Esophagus squamous epithelium (tissue), 4 donors: ENCODE results near the gene HSPB1.

Experiments used
- POLR2A ChIP-seq, 4 donors: fragments of 450-650 bp; IDR thresholded peaks; one replicate each; pipeline ENCODE4 v1.6.1; 2017; ENCODE audit warnings: antibody characterized with exemption in 4 of 4, mild to moderate bottlenecking in 4 of 4, moderate library complexity in 3 of 4
- TF ChIP-seq, protein P1 (sequence below), 6 experiments: fragments of 450-650 bp in 4 of 6; fragments of 200-600 bp in 2 of 6; sonication (generic) in 2 of 6; IDR thresholded peaks; one replicate each; pipeline ENCODE4 v1.5.1; 2016 to 2019; ENCODE audit warnings: antibody characterized with exemption in 6 of 6, mild to moderate bottlenecking in 4 of 6, moderate library complexity in 4 of 6

DNA sequence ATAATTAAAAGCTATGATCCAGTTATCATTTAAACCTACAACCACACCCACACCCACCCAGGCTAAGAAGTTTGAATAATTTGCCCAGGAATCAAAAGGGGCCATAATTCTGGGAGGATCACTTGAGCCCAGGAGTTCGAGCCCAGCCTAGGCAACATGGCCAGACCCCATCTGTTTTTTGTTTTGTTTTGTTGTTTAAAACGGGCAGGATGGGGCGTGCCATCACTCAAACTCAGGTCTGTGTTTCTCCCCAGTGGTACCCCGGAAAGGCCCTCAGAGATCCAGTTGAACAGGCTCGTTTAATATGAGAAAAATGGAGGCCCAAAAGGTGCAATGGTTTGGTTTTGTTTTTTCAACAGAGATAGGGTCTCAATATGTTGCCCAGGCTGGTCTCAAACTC lies 23.3 kb downstream of the HSPB1 start:
- TF ChIP-seq POLR2A (IDR thresholded peaks at IDR 0.05), result no peak
- TF ChIP-seq, protein P1, sequence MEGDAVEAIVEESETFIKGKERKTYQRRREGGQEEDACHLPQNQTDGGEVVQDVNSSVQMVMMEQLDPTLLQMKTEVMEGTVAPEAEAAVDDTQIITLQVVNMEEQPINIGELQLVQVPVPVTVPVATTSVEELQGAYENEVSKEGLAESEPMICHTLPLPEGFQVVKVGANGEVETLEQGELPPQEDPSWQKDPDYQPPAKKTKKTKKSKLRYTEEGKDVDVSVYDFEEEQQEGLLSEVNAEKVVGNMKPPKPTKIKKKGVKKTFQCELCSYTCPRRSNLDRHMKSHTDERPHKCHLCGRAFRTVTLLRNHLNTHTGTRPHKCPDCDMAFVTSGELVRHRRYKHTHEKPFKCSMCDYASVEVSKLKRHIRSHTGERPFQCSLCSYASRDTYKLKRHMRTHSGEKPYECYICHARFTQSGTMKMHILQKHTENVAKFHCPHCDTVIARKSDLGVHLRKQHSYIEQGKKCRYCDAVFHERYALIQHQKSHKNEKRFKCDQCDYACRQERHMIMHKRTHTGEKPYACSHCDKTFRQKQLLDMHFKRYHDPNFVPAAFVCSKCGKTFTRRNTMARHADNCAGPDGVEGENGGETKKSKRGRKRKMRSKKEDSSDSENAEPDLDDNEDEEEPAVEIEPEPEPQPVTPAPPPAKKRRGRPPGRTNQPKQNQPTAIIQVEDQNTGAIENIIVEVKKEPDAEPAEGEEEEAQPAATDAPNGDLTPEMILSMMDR (IDR thresholded peaks at IDR 0.05), result no peak
